Hepatocyte (in vitro differentiated cells): ENCODE results near the gene EGF. TPM values are rescaled to one million over a fixed set of nuclear protein-coding genes. Genes with fewer than 3 reads are reported as not detected.

Source experiments
- DNase-seq: peaks from one replicate; pipeline ENCODE4 v3.0.0-alpha.2; 2016; ENCODE audit warnings: low spot score
- H2AFZ ChIP-seq: fragments of 200-600 bp; sonication (generic); 2 replicates; pipeline ENCODE4 v1.6.0; 2016; ENCODE audit warnings: antibody characterized with exemption, mild to moderate bottlenecking
- H3K27ac ChIP-seq: fragments of 200-600 bp; sonication (generic); 2 replicates; pipeline ENCODE4 v1.5.1; 2016; ENCODE audit warnings: mild to moderate bottlenecking
- H3K27me3 ChIP-seq: fragments of 200-600 bp; sonication (generic); 2 replicates; pipeline ENCODE4 v1.6.1; 2016
- H3K36me3 ChIP-seq: fragments of 200-600 bp; sonication (generic); replicated peaks from 2 replicates; pipeline ENCODE4 v1.5.1; 2016; ENCODE audit warnings: low read depth; ENCODE audit not compliant: insufficient read depth
- H3K4me1 ChIP-seq: fragments of 200-600 bp; sonication (generic); 2 replicates; pipeline ENCODE4 v1.5.1; 2016; ENCODE audit warnings: mild to moderate bottlenecking, moderate library complexity; ENCODE audit not compliant: insufficient read depth
- H3K4me2 ChIP-seq: fragments of 200-600 bp; sonication (generic); 2 replicates; pipeline ENCODE4 v1.6.0; 2016
- H3K4me3 ChIP-seq: fragments of 200-600 bp; sonication (generic); 2 replicates; pipeline ENCODE4 v1.5.1; 2016; ENCODE audit warnings: mild to moderate bottlenecking
- H3K79me2 ChIP-seq: fragments of 200-600 bp; sonication (generic); 2 replicates; pipeline ENCODE4 v1.6.0; 2017; ENCODE audit warnings: mild to moderate bottlenecking
- H3K9me2 ChIP-seq: fragments of 200-600 bp; sonication (generic); replicated peaks from 2 replicates; pipeline ENCODE4 v1.6.0; 2017; ENCODE audit warnings: mild to moderate bottlenecking; ENCODE audit not compliant: insufficient read depth
- H3K9me3 ChIP-seq: fragments of 200-600 bp; sonication (generic); 2 replicates; pipeline ENCODE4 v1.5.1; 2016; ENCODE audit warnings: low read depth, mild to moderate bottlenecking
- H4K20me1 ChIP-seq: fragments of 200-600 bp; sonication (generic); 2 replicates; pipeline ENCODE4 v1.6.0; 2016; ENCODE audit warnings: mild to moderate bottlenecking; ENCODE audit not compliant: insufficient read depth, poor library complexity, severe bottlenecking
- EZH2 ChIP-seq: fragments of 200-600 bp; sonication (generic); IDR thresholded peaks from 2 replicates; pipeline ENCODE4 v1.6.1; 2016; ENCODE audit warnings: antibody characterized with exemption, mild to moderate bottlenecking, borderline replicate concordance
- EZH2phosphoT487 ChIP-seq: fragments of 200-600 bp; sonication (generic); IDR thresholded peaks from one replicate; pipeline ENCODE4 v1.6.1; 2018; ENCODE audit warnings: antibody characterized with exemption, mild to moderate bottlenecking, low read depth, moderate library complexity; ENCODE audit not compliant: unreplicated experiment, severe bottlenecking
- WGBS: methylation state at CpG from one replicate; pipeline ENCODE4 v1.1.6; 2016; ENCODE audit warnings: low lambda C conversion rate; ENCODE audit errors: missing lambda C conversion rate; 5-methylcytosine and 5-hydroxymethylcytosine counted together
- polyA plus RNA-seq: library from polyadenylated mRNA; unstranded; fragments of >200 nt; fragmentation: Nextera tagmentation; extraction: Ambion mirVana; gene quantifications from 2 replicates; pipeline ENCODE4 v1.2.1, GENCODE V29; 2016
- total RNA-seq: library from RNA; depleted of rRNA; stranded (reverse); fragments of >200 nt; gene quantifications from 2 replicates; pipeline ENCODE4 v1.2.3, GENCODE V29; 2014
- TF ChIP-seq, protein P1 (sequence below): fragments of 200-600 bp; sonication (generic); IDR thresholded peaks from 2 replicates; pipeline ENCODE4 v1.5.1; 2016; ENCODE audit warnings: antibody characterized with exemption, mild to moderate bottlenecking; ENCODE audit not compliant: poor library complexity

The EGF gene
- total and polyA plus RNA-seq, 2 experiments from 2014 or later, result 5.0 to 18.0 TPM

DNA sequence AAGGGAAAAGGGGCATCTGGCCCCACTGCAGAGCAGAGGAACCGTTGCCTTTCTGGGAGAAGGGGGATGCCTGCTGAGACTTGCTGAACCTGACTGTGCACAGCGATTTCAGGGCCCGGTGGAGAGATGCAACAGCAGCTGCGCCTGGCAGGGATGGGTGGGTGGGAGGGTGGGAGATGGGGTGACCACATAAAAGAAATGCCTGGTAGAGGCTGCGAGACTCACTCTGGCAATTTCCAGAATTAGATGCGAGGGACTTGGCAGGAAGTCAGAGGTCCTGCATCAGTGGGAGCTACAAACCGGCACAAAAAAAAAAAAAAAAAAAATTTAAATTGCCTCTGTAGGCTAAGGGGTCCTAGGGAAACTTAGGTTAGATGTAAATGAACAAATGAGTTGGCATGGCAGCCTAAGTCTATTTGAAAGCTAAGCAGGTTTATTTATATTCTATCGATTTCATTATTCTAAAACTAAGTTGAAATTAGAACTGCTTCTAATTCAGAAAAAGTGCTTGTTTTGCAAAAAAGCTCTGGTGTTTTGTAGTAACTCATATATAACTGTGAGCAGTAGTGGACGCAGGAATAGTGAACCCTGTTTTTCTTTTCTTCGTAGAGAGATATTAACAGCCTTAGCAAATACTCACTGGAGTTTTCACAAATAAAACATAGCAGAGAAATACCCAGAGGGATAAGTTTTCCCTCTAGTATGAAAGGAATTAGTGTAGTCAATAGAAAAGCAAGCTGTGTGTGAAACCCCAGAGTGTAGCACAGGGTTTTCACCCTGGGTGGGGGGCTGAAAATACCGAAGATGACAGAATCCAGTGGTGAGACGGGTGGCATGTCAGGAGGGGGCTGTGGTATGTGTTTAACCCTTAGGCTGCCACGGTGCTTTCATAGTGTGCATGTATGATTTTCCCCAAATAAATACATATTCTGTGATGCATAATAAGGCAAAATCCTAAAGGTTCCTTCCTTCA, 130.1 kb downstream of the EGF start:
- Histone ChIP-seq H3K27me3 (no peaks in the 10 kb centered on the region), H3K4me2 (peak overlapping the region; percentile 2)
- 58% methylated on average over 13 of the region's 13 CpGs for WGBS

DNA sequence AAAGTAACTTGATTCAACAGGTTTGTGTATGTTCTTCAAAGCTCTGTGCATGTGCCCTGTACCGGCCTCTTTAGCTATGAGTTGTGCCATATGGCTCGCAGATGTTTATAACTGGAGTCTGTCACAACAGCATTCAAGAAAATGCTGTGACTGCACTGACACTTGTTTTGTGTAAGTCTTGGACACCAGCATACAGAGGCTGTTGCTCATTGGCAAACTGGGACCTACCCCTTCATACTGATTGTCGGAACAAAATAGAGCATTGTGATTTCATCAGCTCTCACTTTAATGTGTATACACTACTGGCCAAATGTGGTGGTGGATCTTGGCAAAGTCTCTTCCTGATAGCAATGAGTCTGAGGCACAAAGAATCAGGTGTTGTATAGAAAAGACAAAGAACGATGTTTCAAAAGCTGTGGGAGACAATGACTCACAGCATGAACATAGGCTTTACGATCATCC, 133.9 kb downstream of the EGF start:
- Histone ChIP-seq H3K9me3 (no peaks in the 10 kb centered on the region), H3K9me2 (no peaks in the 10 kb centered on the region)

More for the DNA sequence above, 130.1 kb downstream of the EGF start:
- Histone ChIP-seq H3K9me3 (no peaks in the 10 kb centered on the region), H3K4me1 (peaks cover 16% of the 10 kb centered on the region), H3K27ac (no peak overlapping the region), H3K4me3 (no peak overlapping the region), H2AFZ (no peak overlapping the region), H4K20me1 (no peaks in the 10 kb centered on the region), H3K9me2 (no peaks in the 10 kb centered on the region), H3K79me2 (no peaks in the 10 kb centered on the region), H3K36me3 (no peaks in the 10 kb centered on the region)
- TF ChIP-seq EZH2 (no peak), EZH2phosphoT487 (no peak)
- TF ChIP-seq, protein P1, sequence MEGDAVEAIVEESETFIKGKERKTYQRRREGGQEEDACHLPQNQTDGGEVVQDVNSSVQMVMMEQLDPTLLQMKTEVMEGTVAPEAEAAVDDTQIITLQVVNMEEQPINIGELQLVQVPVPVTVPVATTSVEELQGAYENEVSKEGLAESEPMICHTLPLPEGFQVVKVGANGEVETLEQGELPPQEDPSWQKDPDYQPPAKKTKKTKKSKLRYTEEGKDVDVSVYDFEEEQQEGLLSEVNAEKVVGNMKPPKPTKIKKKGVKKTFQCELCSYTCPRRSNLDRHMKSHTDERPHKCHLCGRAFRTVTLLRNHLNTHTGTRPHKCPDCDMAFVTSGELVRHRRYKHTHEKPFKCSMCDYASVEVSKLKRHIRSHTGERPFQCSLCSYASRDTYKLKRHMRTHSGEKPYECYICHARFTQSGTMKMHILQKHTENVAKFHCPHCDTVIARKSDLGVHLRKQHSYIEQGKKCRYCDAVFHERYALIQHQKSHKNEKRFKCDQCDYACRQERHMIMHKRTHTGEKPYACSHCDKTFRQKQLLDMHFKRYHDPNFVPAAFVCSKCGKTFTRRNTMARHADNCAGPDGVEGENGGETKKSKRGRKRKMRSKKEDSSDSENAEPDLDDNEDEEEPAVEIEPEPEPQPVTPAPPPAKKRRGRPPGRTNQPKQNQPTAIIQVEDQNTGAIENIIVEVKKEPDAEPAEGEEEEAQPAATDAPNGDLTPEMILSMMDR, result no peak
- no peak for DNase-seq

DNA sequence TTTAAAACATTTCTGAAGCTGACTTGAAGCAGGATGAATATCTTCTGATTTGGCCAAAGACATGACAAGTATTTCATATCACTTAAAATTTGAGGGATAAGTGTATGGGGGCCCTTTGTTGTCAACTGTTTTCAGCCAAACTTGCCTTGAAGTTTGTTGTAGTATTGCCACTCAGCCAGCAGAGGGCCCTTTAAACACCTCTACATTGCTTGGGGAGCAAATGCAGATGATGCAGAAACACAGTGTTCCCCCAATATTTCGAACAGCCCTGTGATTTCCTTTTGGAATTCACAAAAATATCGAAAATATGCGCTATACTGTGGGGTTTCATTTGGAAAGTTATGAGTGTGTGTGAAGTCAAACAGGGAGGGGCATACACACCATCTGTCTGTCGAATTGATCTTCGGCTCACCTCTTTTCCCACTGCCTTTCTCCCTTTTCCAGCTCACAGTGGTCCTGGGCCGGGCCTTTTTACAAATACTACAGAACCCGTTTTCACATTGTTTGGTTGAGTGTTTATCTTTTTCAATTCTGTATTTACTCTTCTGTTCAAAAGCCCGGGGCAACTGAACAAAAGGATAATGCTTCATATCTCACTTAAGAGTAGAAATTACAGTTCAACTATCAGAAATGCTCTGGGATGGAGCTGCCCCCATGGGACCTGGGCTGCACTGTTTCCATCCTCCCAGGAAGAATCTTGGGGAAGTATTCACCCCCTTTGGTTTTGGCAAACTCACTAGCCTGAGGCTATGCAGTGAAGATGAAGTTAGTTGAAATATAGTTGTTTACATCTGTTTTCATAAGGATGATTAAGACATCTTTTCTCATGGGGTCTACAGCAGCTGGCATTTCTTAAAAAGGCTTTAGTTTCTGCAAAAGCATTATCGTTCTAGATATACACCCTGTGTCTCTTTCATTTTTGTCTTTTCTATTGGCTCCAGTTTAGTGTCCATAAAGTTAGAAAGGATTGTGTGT, 137.6 kb downstream of the EGF start:
- TF ChIP-seq, protein P1, result peak; percentile 74
- no peak for TF ChIP-seq EZH2phosphoT487
- H3K27me3 ChIP-seq, result no peaks in the 10 kb centered on the region
- H3K9me3 ChIP-seq, result no peaks in the 10 kb centered on the region
- no peak overlapping the region for H3K4me2 ChIP-seq
- DNase-seq, result peak; percentile 57
- no peak overlapping the region for H3K27ac ChIP-seq
- H3K4me1 ChIP-seq, result no peaks in the 10 kb centered on the region
- H3K79me2 ChIP-seq, result no peaks in the 10 kb centered on the region
- no peak overlapping the region for H2AFZ ChIP-seq
- H3K36me3 ChIP-seq, result no peaks in the 10 kb centered on the region
- no peak overlapping the region for H3K4me3 ChIP-seq
- no peaks in the 10 kb centered on the region for H3K9me2 ChIP-seq
- H4K20me1 ChIP-seq, result no peaks in the 10 kb centered on the region
- WGBS, result 68% methylated on average over 9 of the region's 9 CpGs

More for the DNA sequence above, 133.9 kb downstream of the EGF start:
- Histone ChIP-seq H3K4me2 (no peak overlapping the region), H3K4me3 (no peak overlapping the region), H2AFZ (no peak overlapping the region), H4K20me1 (no peaks in the 10 kb centered on the region), H3K79me2 (no peaks in the 10 kb centered on the region), H3K36me3 (no peaks in the 10 kb centered on the region), H3K27ac (no peak overlapping the region), H3K27me3 (no peaks in the 10 kb centered on the region), H3K4me1 (peaks cover 11% of the 10 kb centered on the region)
- TF ChIP-seq EZH2, result no peak
- TF ChIP-seq, protein P1, result no peak
- no peak for TF ChIP-seq EZH2phosphoT487
- no peak for DNase-seq
- WGBS, result 59% methylated on average over 5 of the region's 5 CpGs
